K562 (cell line): Measurements from ENCODE around the gene KCNK16. TPM values are rescaled to one million over a fixed set of nuclear protein-coding genes. Genes with fewer than 3 reads are reported as not detected.

Experiments used
- ATAC-seq: fragments of 200-7000 bp; cut with Tn5 transposase; 3 replicates; pipeline ENCODE4 v1.9.1; 2020; ENCODE audit warnings: moderate library complexity
- BruUV-seq: library from RNA; stranded (reverse); fragments of 400-500 nt; replicated peaks from 2 replicates; lab custom pipeline; 2021; lab: Mats Ljungman, UMichigan
- CTCF ChIA-PET: fragments of 300-600 bp; formaldehyde crosslinking; extraction: SDS; loops from one replicate; lab custom pipeline; 2021; ENCODE audit warnings: low intra/inter-chr PET ratio; lab: Yijun Ruan, JAX
- POLR2A ChIA-PET: fragments of 300-600, 350-650 bp; sonication (Branson Sonifier 250); formaldehyde crosslinking; extraction: SDS; loops from one replicate; lab custom pipeline; 2021; ENCODE audit warnings: antibody characterized with exemption, inconsistent platforms; lab: Yijun Ruan, JAX
- DNase-seq, 4 experiments: peaks; one replicate each; pipeline versions ENCODE4 v3.0.0 to v3.0.0-alpha.2; 2011 to 2018; ENCODE audit warnings: low spot score in 3 of 4, mixed read lengths in 3 of 4; ENCODE audit errors: extremely low read depth in 1 of 4
- FAIRE-seq: peaks from 2 replicates; lab custom pipeline; 2011; peaks lifted over from hg19 to GRCh38; lab: Jason Lieb, UNC
- H2AFZ ChIP-seq: 2 replicates; pipeline ENCODE4 v1.6.0; 2011; ENCODE audit warnings: low read depth, low read length, control low read depth, inconsistent platforms
- H3K27ac ChIP-seq: fragments of 200-600 bp; 3 replicates; pipeline ENCODE4 v1.8.0; 2011; ENCODE audit warnings: low read depth, mild to moderate bottlenecking, control low read depth, inconsistent platforms, low read length, moderate library complexity, mixed read lengths; ENCODE audit errors: extremely low read depth
- H3K27me3 ChIP-seq, 2 experiments: fragments of 300-600 bp in 1 of 2; 2 replicates in 1 of 2; 3 replicates in 1 of 2; pipeline versions ENCODE4 v1.6.0 to v1.8.0; 2011; ENCODE audit warnings: inconsistent platforms in 2 of 2, low read length in 2 of 2, mild to moderate bottlenecking in 1 of 2, mixed read lengths in 1 of 2, moderate library complexity in 1 of 2; ENCODE audit not compliant: control insufficient read depth in 2 of 2, insufficient read depth in 2 of 2
- H3K36me3 ChIP-seq: fragments of 300-600 bp; 3 replicates; pipeline ENCODE4 v1.8.0; 2011; ENCODE audit warnings: mild to moderate bottlenecking, low read length, inconsistent platforms; ENCODE audit not compliant: control insufficient read depth, insufficient read depth
- H3K4me1 ChIP-seq, 2 experiments: fragments of 200-600 bp in 1 of 2; replicated peaks in 1 of 2; 2 replicates in 1 of 2; 3 replicates in 1 of 2; pipeline versions ENCODE4 v1.5.1 to v1.8.0; 2011; ENCODE audit warnings: inconsistent platforms in 2 of 2, low read length in 2 of 2, mild to moderate bottlenecking in 1 of 2, mixed read lengths in 1 of 2, moderate library complexity in 1 of 2; ENCODE audit not compliant: control insufficient read depth in 2 of 2, insufficient read depth in 2 of 2
- H3K4me2 ChIP-seq: 2 replicates; pipeline ENCODE4 v1.6.1; 2011; ENCODE audit warnings: low read length, control low read depth, inconsistent platforms, mixed read lengths; ENCODE audit not compliant: insufficient read depth
- H3K4me3 ChIP-seq: fragments of 200-600 bp; sonication (generic), shearing (Covaris generic); 2 replicates; pipeline ENCODE4 v1.5.1; 2016; ENCODE audit warnings: control low read depth, inconsistent platforms
- H3K79me2 ChIP-seq: fragments of 200-600 bp; 3 replicates; pipeline ENCODE4 v1.8.0; 2011; ENCODE audit warnings: low read length, inconsistent platforms; ENCODE audit not compliant: control insufficient read depth, insufficient read depth
- H3K9ac ChIP-seq, 2 experiments: 2 replicates each; pipeline versions ENCODE4 v1.6.0 to v1.6.1; 2011; ENCODE audit warnings: low read depth in 2 of 2, low read length in 2 of 2, control low read depth in 1 of 2, inconsistent platforms in 1 of 2, mild to moderate bottlenecking in 1 of 2, mixed read lengths in 1 of 2; ENCODE audit not compliant: insufficient read depth in 1 of 2
- H3K9me1 ChIP-seq: one replicate; pipeline ENCODE4 v1.6.0; 2011; ENCODE audit warnings: inconsistent platforms, mild to moderate bottlenecking, low read length, moderate library complexity; ENCODE audit not compliant: control insufficient read depth, insufficient read depth
- H3K9me3 ChIP-seq: replicated peaks from 2 replicates; pipeline ENCODE4 v1.5.1; 2011; ENCODE audit warnings: low read depth, low read length, inconsistent platforms; ENCODE audit not compliant: control insufficient read depth, insufficient read depth
- H4K20me1 ChIP-seq: replicated peaks from 2 replicates; pipeline ENCODE4 v1.6.1; 2011; ENCODE audit warnings: low read length, inconsistent platforms, mixed read lengths; ENCODE audit not compliant: control insufficient read depth, insufficient read depth
- FOXK2 ChIP-seq, 2 experiments: fragments of 450-650 bp; IDR thresholded peaks in 1 of 2; conservative IDR thresholded peaks in 1 of 2; 2 replicates each; pipeline ENCODE4 v1.6.1; 2016; ENCODE audit warnings: low read depth in 2 of 2, mild to moderate bottlenecking in 1 of 2
- L3MBTL2 ChIP-seq: fragments of 450-650 bp; IDR thresholded peaks from 2 replicates; pipeline ENCODE4 v1.6.1; 2016; ENCODE audit warnings: mild to moderate bottlenecking, moderate library complexity
- ZFP30 ChIP-seq: fragments of 250-450 bp; sonication (Bioruptor Pico); IDR thresholded peaks from 2 replicates; pipeline ENCODE4 v1.8.0; 2022; ENCODE audit warnings: moderate library complexity, mild to moderate bottlenecking, inconsistent platforms, borderline replicate concordance
- ZNF165 ChIP-seq: fragments of 250-450 bp; sonication (Bioruptor Pico); IDR thresholded peaks from 2 replicates; pipeline ENCODE4 v1.4.0; 2020; ENCODE audit warnings: borderline replicate concordance
- ZNF778 ChIP-seq: fragments of 450-650 bp; formaldehyde crosslinking; IDR thresholded peaks from 2 replicates; pipeline ENCODE4 v1.4.0; 2020; ENCODE audit warnings: mild to moderate bottlenecking, moderate library complexity
- WGBS: fragments of 100-300 bp; shearing (Covaris generic); methylation state at CpG from one replicate; pipeline ENCODE4 v1.1.6; 2016; ENCODE audit warnings: low coverage, mixed read lengths; ENCODE audit not compliant: insufficient coverage; ENCODE audit errors: missing lambda C conversion rate; 5-methylcytosine and 5-hydroxymethylcytosine counted together
- in situ Hi-C: fragments of 300-500 bp; cut with MboI; formaldehyde crosslinking; loops from 4 replicates; pipeline ENCODE4 v1.15.0; 2018; ENCODE audit warnings: inconsistent platforms, mixed read lengths
- intact Hi-C: fragments of 100-400 bp; cut with micrococcal nuclease; formaldehyde crosslinking; loops from 2 replicates; pipeline ENCODE4 v1.14.2; 2022
- polyA plus RNA-seq, 8 experiments: library from polyadenylated mRNA; depleted of rRNA in 4 of 8; stranded (reverse) in 5 of 8; unstranded in 3 of 8; fragments of >200 nt; fragmentation: Nextera tagmentation in 2 of 8; fragmentation: Illumina TruSeq in 1 of 8; extraction: Ambion mirVana in 2 of 8; extraction: Trizol in 1 of 8; gene quantifications; 2 replicates each; pipeline versions ENCODE4 v1.2.1 to v1.2.3, GENCODE V29; 2011 to 2014; ENCODE audit warnings: inconsistent platforms in 1 of 8, missing spikeins in 1 of 8
- total RNA-seq, 7 experiments: library from RNA; depleted of rRNA in 6 of 7; stranded (reverse); fragments of >200 nt in 6 of 7; fragmentation: Illumina TruSeq in 2 of 7; extraction: Trizol in 2 of 7; gene quantifications; 2 replicates each; pipeline versions ENCODE4 v1.2.1 to v1.2.3, GENCODE V29; 2011 to 2021; ENCODE audit warnings: low replicate concordance in 1 of 7

The KCNK16 gene
- total and polyA plus RNA-seq, 9 of the 15 experiments (the other 6 are each of a cell fraction or from before 2014, with no cell fraction given) = not detected

GRCh38 chr6:39333644-39334438, 11.3 kb upstream of the KCNK16 start:
- no peak overlapping the region for H2AFZ ChIP-seq
- BruUV-seq = no TSS peak
- no peaks in the 10 kb centered on the region for H3K9me1 ChIP-seq
- H3K4me1 ChIP-seq = no peaks in the 10 kb centered on the region
- H3K4me2 ChIP-seq = no peak overlapping the region
- no peaks in the 10 kb centered on the region for H3K36me3 ChIP-seq
- no peak for TF ChIP-seq FOXK2 (conservative IDR thresholded peaks at IDR 0.05 in 1 of 2, IDR thresholded peaks at IDR 0.05 in 1 of 2; ENCODE audit: low read depth in 2 of 2)
- no peak for TF ChIP-seq L3MBTL2
- no peak for TF ChIP-seq ZFP30 (CRISPR knock-in tag)
- TF ChIP-seq ZNF778 (CRISPR knock-in tag) = no peak
- TF ChIP-seq ZNF165 (CRISPR knock-in tag) = no peak
- TF ChIP-seq, all 486 proteins: peak for 0
- Histone ChIP-seq H3K27me3 (peaks cover 11 to 34% of the 10 kb centered on the region in 2 experiments; a peak in 4 of 5 replicates), H3K4me3 (no peak overlapping the region), H3K79me2 (no peaks in the 10 kb centered on the region), H3K27ac (no peak overlapping the region), H3K9ac (no peak overlapping the region), H3K9me3 (no peaks in the 10 kb centered on the region), H4K20me1 (no peaks in the 10 kb centered on the region)
- DNase-seq (no peak), FAIRE-seq (no peak), ATAC-seq (no peak)
- CTCF ChIA-PET = no interaction called here
- WGBS = 3% methylated on average over 7 of the region's 7 CpGs
- intact Hi-C loops = no loop called here
- POLR2A ChIA-PET = interaction anchor here (0.6 to 0.7 kb wide), 2 partner anchors 13 to 367 kb away, joined by 3 to 4 read pairs; no protein-coding TSS in a partner anchor
- in situ Hi-C loops = no loop called here
